ENCODE measurements around the gene PDIA6. TPM values are rescaled to one million over a fixed set of nuclear protein-coding genes. Genes with fewer than 3 reads are reported as not detected.

The PDIA6 gene
- total and polyA plus RNA-seq, 2 of the 4 experiments (the other 2 are of a cell fraction) = 204 to 349 TPM

DNA sequence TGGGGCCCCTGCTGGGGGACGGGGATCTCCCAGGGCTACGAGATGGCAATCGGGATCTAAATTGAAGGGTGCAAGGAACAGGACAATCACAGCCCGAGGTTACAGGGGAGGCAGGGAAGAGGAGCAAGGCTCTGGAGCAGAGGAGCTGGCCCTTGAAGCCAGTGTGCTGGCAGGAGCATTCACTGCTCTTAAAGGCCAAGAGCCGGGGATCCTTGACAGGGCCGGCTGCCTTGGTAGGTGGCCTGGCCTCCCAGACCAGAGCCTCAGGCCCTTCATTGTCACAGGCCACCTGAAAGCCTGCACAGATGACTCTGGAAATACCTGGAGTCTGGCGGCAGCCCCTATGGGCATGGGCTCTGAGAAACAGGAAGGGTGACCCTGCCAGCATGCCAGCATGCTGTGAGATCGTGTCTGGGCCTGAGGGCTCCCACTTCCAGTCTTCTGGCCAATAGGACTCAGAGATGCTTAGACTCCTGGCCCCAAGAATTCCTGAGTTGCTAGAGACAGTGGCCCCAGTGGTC lies 38.7 kb downstream of the PDIA6 start:
- no peak overlapping the region for H2AK9ac ChIP-seq (replicated peaks; ENCODE audit: low read depth, low read length, poor library complexity)
- DNase-seq = no peak
- ATAC-seq (ENCODE audit: low read depth) = peak; percentile 7; the same call in 1 of the 2 replicates

More for the DNA sequence above, 38.7 kb downstream of the PDIA6 start:
- H3K4ac ChIP-seq (ENCODE audit: low read depth, low read length) = no peak overlapping the region
- no peak overlapping the region for H3K9ac ChIP-seq (ENCODE audit: low read depth, low read length)
- no peak overlapping the region for H4K8ac ChIP-seq (ENCODE audit: low read depth in 2 of 2, low read length in 2 of 2)
- H3K9me3 ChIP-seq (ENCODE audit: control insufficient read depth, insufficient read depth, low read length) = no peaks in the 10 kb centered on the region
- H2BK5ac ChIP-seq (ENCODE audit: low read depth, low read length, poor library complexity, severe bottlenecking) = no peak overlapping the region
- H2AFZ ChIP-seq (replicated peaks; ENCODE audit: low read length, poor library complexity) = no peak overlapping the region
- in situ Hi-C loops (cut with MboI; ENCODE audit: low sequenced_read_pairs) = no loop called here
- H3K4me2 ChIP-seq (ENCODE audit: low read depth, low read length) = no peak overlapping the region
- H4K20me1 ChIP-seq (ENCODE audit: insufficient read depth, low read length) = no peaks in the 10 kb centered on the region; the same call in 1 of the 2 replicates
- POLR2A ChIA-PET (ENCODE audit: unreplicated experiment) = no interaction called here
- H2BK15ac ChIP-seq (ENCODE audit: low read depth, low read length) = no peak overlapping the region
- H3K4me1 ChIP-seq (ENCODE audit: control insufficient read depth, insufficient read depth, low read length) = no peaks in the 10 kb centered on the region
- BruUV-seq (replicated peaks) = no TSS peak
- dilution Hi-C loops (cut with HindIII; ENCODE audit: low sequenced_read_pairs, unreplicated experiment) = no loop called here
- H3K18ac ChIP-seq (ENCODE audit: low read depth, low read length) = no peak overlapping the region
- no peak overlapping the region for H2BK20ac ChIP-seq (ENCODE audit: low read depth, low read length)
- H2AK5ac ChIP-seq (ENCODE audit: low read depth, low read length) = no peak overlapping the region
- peaks cover 3% of the 10 kb centered on the region; the same call in 1 of the 2 replicates for H3K36me3 ChIP-seq (ENCODE audit: control insufficient read depth, insufficient read depth, low read length)
- intact Hi-C loops (cut with micrococcal nuclease) = no loop called here
- no peak overlapping the region for H2BK120ac ChIP-seq (ENCODE audit: low read depth, low read length)
- WGBS, 2 experiments (ENCODE audit: extremely low coverage in 2 of 2, insufficient read length in 1 of 2) = 66% methylated on average over 4 of the region's 8 CpGs; no CpG with 5 or more reads in 1 of the 2 experiments
- no peaks in the 10 kb centered on the region for H3K9me1 ChIP-seq (ENCODE audit: insufficient read depth, low read length)
- CTCF ChIA-PET = interaction anchor here (0.6 kb wide), 1 partner anchor 363 kb away, joined by 3 read pairs; no protein-coding TSS in a partner anchor
- no peak for TF ChIP-seq NFE2L2 (IDR thresholded peaks at IDR 0.05; ENCODE audit: low read depth, low read length)
- TF ChIP-seq FOS (IDR thresholded peaks at IDR 0.05; ENCODE audit: low read depth, low read length) = no peak
- no peak for TF ChIP-seq CTCF (conservative IDR thresholded peaks at IDR 0.05; ENCODE audit: low read depth, low read length)
- TF ChIP-seq ELK1 (IDR thresholded peaks at IDR 0.05; ENCODE audit: borderline replicate concordance, low read depth, low read length) = no peak
- TF ChIP-seq, protein P1, sequence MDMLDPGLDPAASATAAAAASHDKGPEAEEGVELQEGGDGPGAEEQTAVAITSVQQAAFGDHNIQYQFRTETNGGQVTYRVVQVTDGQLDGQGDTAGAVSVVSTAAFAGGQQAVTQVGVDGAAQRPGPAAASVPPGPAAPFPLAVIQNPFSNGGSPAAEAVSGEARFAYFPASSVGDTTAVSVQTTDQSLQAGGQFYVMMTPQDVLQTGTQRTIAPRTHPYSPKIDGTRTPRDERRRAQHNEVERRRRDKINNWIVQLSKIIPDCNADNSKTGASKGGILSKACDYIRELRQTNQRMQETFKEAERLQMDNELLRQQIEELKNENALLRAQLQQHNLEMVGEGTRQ (IDR thresholded peaks at IDR 0.05; ENCODE audit: low read depth, low read length) = no peak
- TF ChIP-seq SMC3 (IDR thresholded peaks at IDR 0.05; ENCODE audit: low read depth, low read length) = no peak
- TF ChIP-seq POLR2A (IDR thresholded peaks at IDR 0.05; ENCODE audit: low read depth, low read length) = no peak
- TF ChIP-seq RFX5 (IDR thresholded peaks at IDR 0.05; ENCODE audit: low read depth, low read length) = no peak
- no peaks in the 10 kb centered on the region for H3K79me1 ChIP-seq (ENCODE audit: low read depth in 1 of 2, low read length in 2 of 2)
- no peak overlapping the region for H3K27ac ChIP-seq (ENCODE audit: insufficient read depth, low read length)
- no peak overlapping the region for H3K14ac ChIP-seq (replicated peaks; ENCODE audit: low read depth, low read length)
- no peak overlapping the region for H3K4me3 ChIP-seq (ENCODE audit: insufficient read depth, low read depth, low read length)
- H4K91ac ChIP-seq (ENCODE audit: insufficient read depth, low read depth, low read length) = no peak overlapping the region
- no peak overlapping the region for H3K56ac ChIP-seq (ENCODE audit: extremely low read depth, insufficient read depth, low read length)
- no peak overlapping the region for H3K23ac ChIP-seq (ENCODE audit: low read depth, low read length)
- H3K27me3 ChIP-seq (ENCODE audit: control insufficient read depth, insufficient read depth, low read length) = peaks cover 14% of the 10 kb centered on the region; the same call in 1 of the 2 replicates
- no peak overlapping the region for H4K5ac ChIP-seq (ENCODE audit: low read depth, low read length)
